Neural crest cell (in vitro differentiated cells): ENCODE data around the gene PPP2R2B. TPM values are rescaled to one million over a fixed set of nuclear protein-coding genes. Genes with fewer than 3 reads are reported as not detected.

Experiments used
- DNase-seq: peaks from one replicate; pipeline ENCODE4 v3.0.0; 2021; ENCODE audit warnings: low read depth, mixed read lengths, low spot score
- H3K27ac Mint-ChIP-seq: one replicate; pipeline ENCODE4 v1.8.0; 2021; ENCODE audit warnings: mild to moderate bottlenecking, mixed read lengths; ENCODE audit not compliant: unreplicated experiment
- H3K27me3 Mint-ChIP-seq: 2 replicates; pipeline ENCODE4 v1.8.0; 2021; ENCODE audit warnings: low read depth, mild to moderate bottlenecking, mixed read lengths
- H3K36me3 Mint-ChIP-seq: 2 replicates; pipeline ENCODE4 v1.8.0; 2021; ENCODE audit warnings: low read depth, mild to moderate bottlenecking, mixed read lengths
- H3K4me1 Mint-ChIP-seq: 2 replicates; pipeline ENCODE4 v1.8.0; 2021; ENCODE audit warnings: mixed read lengths
- H3K4me3 Mint-ChIP-seq: one replicate; pipeline ENCODE4 v1.8.0; 2021; ENCODE audit warnings: mild to moderate bottlenecking, mixed read lengths
- H3K9me3 Mint-ChIP-seq: 2 replicates; pipeline ENCODE4 v1.8.0; 2021; ENCODE audit warnings: mixed read lengths
- total RNA-seq: library from RNA; stranded (reverse); gene quantifications from 2 replicates; pipeline ENCODE4 v1.2.1, GENCODE V29; 2021
- TF ChIP-seq, protein P1 (sequence below): fragments of 200-600 bp; sonication (generic); conservative IDR thresholded peaks from 2 replicates; pipeline ENCODE4 v1.5.0; 2021; ENCODE audit warnings: antibody characterized with exemption, mild to moderate bottlenecking

Gene PPP2R2B
- total RNA-seq, 1 donor from 2014 or later = 4.9 TPM

- Mint-ChIP-seq H3K36me3 (peaks cover 7% of the 10 kb centered on the region), H3K4me1 (no peaks in the 10 kb centered on the region), H3K27me3 (no peaks in the 10 kb centered on the region), H3K4me3 (no peak overlapping the region), H3K9me3 (peaks cover 7% of the 10 kb centered on the region), H3K27ac (no peak overlapping the region)
- TF ChIP-seq, protein P1, sequence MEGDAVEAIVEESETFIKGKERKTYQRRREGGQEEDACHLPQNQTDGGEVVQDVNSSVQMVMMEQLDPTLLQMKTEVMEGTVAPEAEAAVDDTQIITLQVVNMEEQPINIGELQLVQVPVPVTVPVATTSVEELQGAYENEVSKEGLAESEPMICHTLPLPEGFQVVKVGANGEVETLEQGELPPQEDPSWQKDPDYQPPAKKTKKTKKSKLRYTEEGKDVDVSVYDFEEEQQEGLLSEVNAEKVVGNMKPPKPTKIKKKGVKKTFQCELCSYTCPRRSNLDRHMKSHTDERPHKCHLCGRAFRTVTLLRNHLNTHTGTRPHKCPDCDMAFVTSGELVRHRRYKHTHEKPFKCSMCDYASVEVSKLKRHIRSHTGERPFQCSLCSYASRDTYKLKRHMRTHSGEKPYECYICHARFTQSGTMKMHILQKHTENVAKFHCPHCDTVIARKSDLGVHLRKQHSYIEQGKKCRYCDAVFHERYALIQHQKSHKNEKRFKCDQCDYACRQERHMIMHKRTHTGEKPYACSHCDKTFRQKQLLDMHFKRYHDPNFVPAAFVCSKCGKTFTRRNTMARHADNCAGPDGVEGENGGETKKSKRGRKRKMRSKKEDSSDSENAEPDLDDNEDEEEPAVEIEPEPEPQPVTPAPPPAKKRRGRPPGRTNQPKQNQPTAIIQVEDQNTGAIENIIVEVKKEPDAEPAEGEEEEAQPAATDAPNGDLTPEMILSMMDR = no peak
- DNase-seq = no peak
These were observed 105.6 kb downstream of the PPP2R2B start for GRCh38 chr5:146772881-146773466.

- Mint-ChIP-seq H3K4me3 (no peak overlapping the region), H3K36me3 (peaks cover 6% of the 10 kb centered on the region), H3K27ac (no peak overlapping the region), H3K4me1 (no peaks in the 10 kb centered on the region), H3K27me3 (no peaks in the 10 kb centered on the region), H3K9me3 (peaks cover 6% of the 10 kb centered on the region)
- DNase-seq = no peak
- TF ChIP-seq, protein P1 = no peak
These were observed 107.6 kb downstream of the PPP2R2B start for GRCh38 chr5:146770980-146771379.

DNA sequence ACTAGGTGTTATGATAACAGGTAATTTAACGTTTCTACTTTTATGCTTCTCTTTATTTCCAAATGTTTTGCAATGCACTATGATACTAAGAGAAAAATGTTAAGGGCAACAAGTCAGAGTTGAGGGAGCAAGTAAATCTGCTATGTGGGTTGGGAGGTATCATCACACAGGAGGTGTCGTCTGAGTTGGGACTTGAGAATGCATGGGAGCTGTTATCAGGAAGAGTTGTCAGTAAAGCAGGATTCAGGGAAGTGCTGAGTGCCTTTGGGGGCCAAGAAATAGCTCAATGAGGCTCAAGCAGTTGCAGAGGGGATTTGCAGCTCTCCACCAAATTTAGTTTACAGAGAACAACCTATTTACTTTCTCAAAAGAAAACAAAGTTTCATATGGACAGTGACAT is 108.0 kb downstream of the PPP2R2B start:
- H3K4me1 Mint-ChIP-seq = no peaks in the 10 kb centered on the region
- H3K9me3 Mint-ChIP-seq = peaks cover 2% of the 10 kb centered on the region
- peaks cover 2% of the 10 kb centered on the region for H3K36me3 Mint-ChIP-seq
- TF ChIP-seq, protein P1 = no peak
- no peak overlapping the region for H3K27ac Mint-ChIP-seq
- DNase-seq = no peak
- H3K4me3 Mint-ChIP-seq = no peak overlapping the region
- no peaks in the 10 kb centered on the region for H3K27me3 Mint-ChIP-seq

- H3K9me3 Mint-ChIP-seq = no peaks in the 10 kb centered on the region
- no peaks in the 10 kb centered on the region for H3K27me3 Mint-ChIP-seq
- H3K27ac Mint-ChIP-seq = no peak overlapping the region
- H3K4me3 Mint-ChIP-seq = no peak overlapping the region
- DNase-seq = no peak
- no peaks in the 10 kb centered on the region for H3K36me3 Mint-ChIP-seq
- H3K4me1 Mint-ChIP-seq = peaks cover 8% of the 10 kb centered on the region
- TF ChIP-seq, protein P1 = no peak
These were observed 111.0 kb downstream of the PPP2R2B start for GRCh38 chr5:146767534-146767933.

DNA sequence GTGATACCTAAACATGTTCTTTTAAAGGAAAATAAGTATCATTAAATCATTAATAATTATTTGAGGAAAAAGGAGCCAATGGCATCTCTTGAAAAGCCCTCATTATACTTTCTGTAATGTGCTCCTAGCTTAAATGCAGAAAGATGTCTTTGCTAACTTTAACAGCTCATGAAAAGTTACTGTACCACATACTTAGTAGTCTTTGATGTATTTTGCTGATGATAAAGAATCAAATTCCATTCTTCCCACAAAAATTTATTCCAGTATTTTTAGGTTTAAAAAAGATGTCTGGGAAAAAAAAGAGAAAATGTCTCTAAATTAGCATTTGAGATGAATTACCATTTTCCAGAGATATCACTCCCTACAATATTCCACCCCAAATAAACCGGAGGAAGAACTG is 112.5 kb downstream of the PPP2R2B start:
- H3K4me3 Mint-ChIP-seq = no peak overlapping the region
- DNase-seq = no peak
- peaks cover 9% of the 10 kb centered on the region for H3K4me1 Mint-ChIP-seq
- no peaks in the 10 kb centered on the region for H3K36me3 Mint-ChIP-seq
- H3K27ac Mint-ChIP-seq = no peak overlapping the region
- H3K9me3 Mint-ChIP-seq = no peaks in the 10 kb centered on the region
- TF ChIP-seq, protein P1 = no peak
- no peaks in the 10 kb centered on the region for H3K27me3 Mint-ChIP-seq
